Omental fat pad (tissue), 4 donors: ENCODE data around the gene NUP210L. TPM values are rescaled to one million over a fixed set of nuclear protein-coding genes. Genes with fewer than 3 reads are reported as not detected.
"Not testable (repeated sequence)": the region's sequence is repeated elsewhere in the genome, so short reads cannot be mapped to it uniquely, and the experiment has no call there.

ENCODE experiments used
- ATAC-seq: fragments of 150-250 bp; one replicate; pipeline ENCODE4 v1.9.1; 2016; ENCODE audit warnings: mild to moderate bottlenecking, moderate library complexity; ENCODE audit not compliant: low FRiP score
- DNase-seq: peaks from one replicate; pipeline ENCODE4 v3.0.0-alpha.2; 2019; ENCODE audit warnings: low spot score
- CTCF ChIP-seq, 3 donors: fragments of 450-650 bp; IDR thresholded peaks; one replicate each; pipeline ENCODE4 v1.5.1; 2016 to 2017; ENCODE audit warnings: antibody characterized with exemption in 3 of 3, mild to moderate bottlenecking in 3 of 3, moderate library complexity in 2 of 3
- total RNA-seq, 4 donors: library from RNA; depleted of rRNA; stranded (reverse); fragments of >200 nt; gene quantifications; one replicate each; pipeline ENCODE4 v1.1.0, GENCODE V29; 2016

Gene NUP210L
- total RNA-seq, 4 donors from 2014 or later = 0.06 to 0.12 (median 0.09) TPM; not detected in 1

- no peak for TF ChIP-seq CTCF (IDR thresholded peaks at IDR 0.05)
- DNase-seq (no peak), ATAC-seq (no peak)
Measured at GRCh38 chr1:154091706-154092105, 63.2 kb downstream of the NUP210L start.

DNA sequence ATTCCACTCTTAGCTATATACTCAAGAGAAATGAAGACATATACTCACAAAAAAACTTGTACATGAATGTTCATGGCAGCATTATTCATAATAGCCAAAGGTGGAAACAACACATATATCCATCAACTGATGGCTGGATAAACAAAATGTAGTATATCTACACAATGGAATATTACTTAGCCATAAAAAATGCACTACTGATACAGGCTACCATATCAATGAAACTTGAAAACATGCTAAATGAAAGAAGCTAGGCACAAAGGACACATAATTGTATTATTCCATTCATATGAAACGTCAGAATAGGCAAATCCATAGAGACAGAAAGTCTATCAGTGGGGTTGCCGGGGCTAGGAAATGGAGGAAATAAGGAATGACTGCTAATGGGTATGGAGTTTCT is 67.3 kb downstream of the NUP210L start:
- no peak for DNase-seq
- ATAC-seq = no peak
- TF ChIP-seq CTCF (IDR thresholded peaks at IDR 0.05) = no peak

GRCh38 chr1:154083057-154083456 is 71.8 kb downstream of the NUP210L start:
- not testable (repeated sequence) for DNase-seq, ATAC-seq

DNA sequence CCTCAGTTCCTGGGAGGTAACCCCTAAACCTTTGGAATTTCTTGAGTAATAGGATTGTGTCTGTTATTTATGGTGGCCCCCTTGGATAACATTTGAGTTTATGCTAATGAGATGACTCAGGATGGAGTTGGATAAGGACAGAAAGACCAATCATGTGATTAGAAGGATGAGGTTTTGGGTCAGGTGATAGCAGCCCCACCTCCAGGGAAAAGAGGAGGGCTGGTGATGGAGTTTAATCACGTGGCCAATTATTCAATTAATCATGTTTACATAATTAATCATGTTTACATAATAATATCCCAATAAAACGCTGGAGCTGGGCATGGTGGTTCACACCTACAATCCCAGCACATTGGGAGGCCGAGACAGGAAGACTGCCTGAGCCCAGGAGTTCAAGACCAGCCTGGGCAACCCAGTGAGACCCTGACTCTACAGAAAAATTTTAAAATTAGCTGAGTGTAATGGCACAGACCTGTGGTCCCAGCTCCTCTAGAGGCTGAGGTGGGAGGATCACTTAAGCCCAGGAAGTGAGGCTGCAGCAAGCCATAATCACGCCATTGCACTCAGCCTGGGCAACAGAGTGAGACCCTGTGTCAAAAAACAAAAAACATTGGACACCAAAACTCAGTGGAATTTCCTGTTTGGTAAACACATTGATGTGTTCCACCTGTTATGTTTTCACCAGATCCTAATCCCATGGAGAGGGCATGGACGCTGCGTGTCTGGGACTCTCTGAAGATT is 73.3 kb downstream of the NUP210L start:
- DNase-seq (no peak), ATAC-seq (no peak)
- TF ChIP-seq CTCF (IDR thresholded peaks at IDR 0.05) = no peak

DNA sequence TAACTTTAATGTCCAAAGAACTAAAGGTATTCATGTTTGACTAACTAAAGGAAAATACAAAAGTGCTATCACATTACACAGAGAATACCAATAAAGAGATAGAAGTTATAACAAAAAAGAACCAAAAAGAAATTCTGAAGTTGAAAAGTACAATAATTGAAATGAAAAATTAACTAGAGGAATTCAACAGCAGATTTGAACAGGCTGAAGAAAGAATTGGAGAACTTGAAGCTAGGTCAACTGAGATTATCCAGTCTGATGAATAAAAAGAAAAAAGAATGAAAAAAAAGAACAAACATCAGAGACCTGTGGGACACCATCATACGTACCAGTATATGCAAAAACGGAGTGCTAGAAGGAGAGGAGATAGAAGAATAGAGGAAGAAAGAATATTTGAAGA is 78.5 kb downstream of the NUP210L start:
- TF ChIP-seq CTCF (IDR thresholded peaks at IDR 0.05) = no peak
- ATAC-seq (no peak), DNase-seq (no peak)

GRCh38 chr1:154075746-154076145 is 79.1 kb downstream of the NUP210L start:
- DNase-seq (no peak), ATAC-seq (no peak)
- TF ChIP-seq CTCF (IDR thresholded peaks at IDR 0.05) = no peak

DNA sequence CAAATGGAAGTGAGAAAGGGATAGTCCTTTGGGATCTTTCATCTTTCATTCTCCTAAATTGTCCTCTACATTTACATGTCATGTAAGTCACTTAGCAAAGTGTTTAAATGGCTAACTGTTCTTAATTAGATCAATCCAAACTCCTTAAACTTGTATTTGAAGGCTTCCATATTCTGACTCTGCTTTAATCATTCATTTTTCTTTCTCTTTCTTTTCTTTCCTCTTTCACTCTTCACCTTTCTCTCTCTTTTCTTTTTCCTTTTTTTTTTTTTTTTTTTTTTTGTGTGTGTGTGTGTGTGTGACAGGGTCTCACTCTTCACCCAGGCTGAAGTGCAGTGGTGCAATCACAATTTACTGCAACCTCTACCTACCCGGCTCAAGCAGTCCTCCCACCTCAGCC is 92.6 kb downstream of the NUP210L start:
- no peak for ATAC-seq

DNA sequence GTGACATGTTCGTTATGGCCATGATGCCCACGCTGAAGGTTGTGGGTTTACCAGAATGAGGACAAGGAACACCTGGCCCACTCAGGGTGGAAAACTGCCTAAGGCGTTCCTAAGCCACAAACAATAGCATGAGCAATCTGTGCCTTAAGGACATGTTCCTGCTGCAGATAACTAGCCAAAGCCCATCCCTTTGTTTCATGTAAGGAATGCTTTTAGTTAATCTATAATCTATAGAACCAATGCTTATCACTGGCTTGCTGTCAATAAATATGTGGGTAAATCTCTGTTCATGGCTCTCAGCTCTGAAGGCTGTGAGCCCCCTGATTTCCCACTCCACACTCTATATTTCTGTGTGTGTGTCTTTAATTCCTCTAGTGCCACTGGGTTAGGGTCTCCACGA is 107.4 kb downstream of the NUP210L start:
- ATAC-seq, DNase-seq: not testable (repeated sequence)

More for the DNA sequence above, 92.6 kb downstream of the NUP210L start:
- no peak for DNase-seq
- no peak for TF ChIP-seq CTCF (IDR thresholded peaks at IDR 0.05)

GRCh38 chr1:154033697-154034096 is 121.2 kb downstream of the NUP210L start:
- DNase-seq, ATAC-seq: not testable (repeated sequence)
